Neural cell (in vitro differentiated cells): ENCODE results near the gene TBPL1. TPM values are rescaled to one million over a fixed set of nuclear protein-coding genes. Genes with fewer than 3 reads are reported as not detected.

ENCODE experiments used
- H2AFZ ChIP-seq: fragments of 200-600, 300-800 bp; sonication (generic), shearing (Covaris generic); 2 replicates; pipeline ENCODE4 v1.6.0; 2014; ENCODE audit warnings: low read depth, mild to moderate bottlenecking, antibody characterized with exemption, low read length, moderate library complexity
- H3F3A ChIP-seq: fragments of 200-600 bp; shearing (Covaris generic); 2 replicates; pipeline ENCODE4 v1.6.1; 2016; ENCODE audit warnings: mild to moderate bottlenecking, moderate library complexity, mixed read lengths, antibody characterized with exemption, low read length; ENCODE audit not compliant: insufficient read depth, poor library complexity, severe bottlenecking
- H3K27ac ChIP-seq: fragments of 200-600, 300-800 bp; sonication (generic), shearing (Covaris generic); 2 replicates; pipeline ENCODE4 v1.5.1; 2014; ENCODE audit warnings: mild to moderate bottlenecking, low read length, moderate library complexity
- H3K27me3 ChIP-seq: fragments of 300-800, 200-600 bp; sonication (generic), shearing (Covaris generic); 2 replicates; pipeline ENCODE4 v1.6.0; 2014; ENCODE audit warnings: mild to moderate bottlenecking, low read depth, low read length, moderate library complexity; ENCODE audit not compliant: insufficient read depth
- H3K36me3 ChIP-seq: fragments of 300-800, 200-600 bp; sonication (generic), shearing (Covaris generic); 2 replicates; pipeline ENCODE4 v1.5.1; 2014; ENCODE audit warnings: mild to moderate bottlenecking, antibody characterized with exemption, low read length, moderate library complexity; ENCODE audit not compliant: insufficient read depth
- H3K4me2 ChIP-seq: fragments of 300-800, 200-600 bp; sonication (generic), shearing (Covaris generic); 2 replicates; pipeline ENCODE4 v1.6.0; 2014; ENCODE audit warnings: mild to moderate bottlenecking, low read length
- H3K4me3 ChIP-seq: fragments of 300-800, 200-600 bp; sonication (generic), shearing (Covaris generic); 2 replicates; pipeline ENCODE4 v1.5.1; 2014; ENCODE audit warnings: mild to moderate bottlenecking, low read length, moderate library complexity
- H3K79me2 ChIP-seq: fragments of 200-600 bp; shearing (Covaris generic); replicated peaks from 2 replicates; pipeline ENCODE4 v1.6.0; 2014; ENCODE audit warnings: mild to moderate bottlenecking, low read length, moderate library complexity; ENCODE audit not compliant: insufficient read depth
- H3K9ac ChIP-seq: fragments of 300-800, 200-600 bp; sonication (generic), shearing (Covaris generic); 2 replicates; pipeline ENCODE4 v1.6.1; 2016; ENCODE audit warnings: mild to moderate bottlenecking, low read length, mixed read lengths
- H3K9me2 ChIP-seq: fragments of 200-600 bp; shearing (Covaris generic); 2 replicates; pipeline ENCODE4 v1.6.1; 2016; ENCODE audit warnings: mild to moderate bottlenecking, low read length, mixed read lengths; ENCODE audit not compliant: insufficient read depth
- H3K9me3 ChIP-seq: fragments of 200-600, 300-800 bp; sonication (generic), shearing (Covaris generic); 2 replicates; pipeline ENCODE4 v1.6.1; 2016; ENCODE audit warnings: mild to moderate bottlenecking, mixed run types, low read length, moderate library complexity, mixed read lengths
- H4K20me1 ChIP-seq: fragments of 200-600 bp; shearing (Covaris generic); 2 replicates; pipeline ENCODE4 v1.6.1; 2016; ENCODE audit warnings: mild to moderate bottlenecking, mixed run types; ENCODE audit not compliant: insufficient read depth
- EP300 ChIP-seq: fragments of 450-650 bp; conservative IDR thresholded peaks from 2 replicates; pipeline ENCODE4 v1.6.1; 2014; ENCODE audit warnings: antibody characterized with exemption, mild to moderate bottlenecking, moderate library complexity; ENCODE audit not compliant: poor library complexity, severe bottlenecking
- EZH2 ChIP-seq: fragments of 200-600, 300-800 bp; shearing (Covaris generic), sonication (generic); IDR thresholded peaks from 2 replicates; pipeline ENCODE4 v1.6.1; 2014; ENCODE audit warnings: antibody characterized with exemption, low read length, borderline replicate concordance, mild to moderate bottlenecking; ENCODE audit not compliant: insufficient read depth, poor library complexity, severe bottlenecking
- MXI1 ChIP-seq: fragments of 450-650 bp; conservative IDR thresholded peaks from 2 replicates; pipeline ENCODE4 v1.6.1; 2014; ENCODE audit warnings: antibody characterized with exemption, mild to moderate bottlenecking; ENCODE audit not compliant: poor library complexity, severe bottlenecking
- POLR2AphosphoS5 ChIP-seq: IDR thresholded peaks from 2 replicates; pipeline ENCODE4 v1.6.1; 2012
- RAD21 ChIP-seq: fragments of 450-650 bp; conservative IDR thresholded peaks from 2 replicates; pipeline ENCODE4 v1.6.1; 2014; ENCODE audit warnings: antibody characterized with exemption, mild to moderate bottlenecking, moderate library complexity
- REST ChIP-seq: IDR thresholded peaks from 2 replicates; pipeline ENCODE4 v1.6.1; 2012; ENCODE audit warnings: borderline replicate concordance
- SMC3 ChIP-seq: fragments of 450-650 bp; conservative IDR thresholded peaks from 2 replicates; pipeline ENCODE4 v1.6.1; 2014; ENCODE audit warnings: antibody characterized with exemption, mild to moderate bottlenecking, moderate library complexity; ENCODE audit not compliant: poor library complexity
- TAF1 ChIP-seq: IDR thresholded peaks from 2 replicates; pipeline ENCODE4 v1.6.1; 2012; ENCODE audit warnings: low read depth
- polyA plus RNA-seq: library from polyadenylated mRNA; depleted of rRNA; stranded (reverse); fragments of >200 nt; gene quantifications from 2 replicates; pipeline ENCODE4 v1.2.3, GENCODE V29; 2014
- TF ChIP-seq, protein P1 (sequence below): fragments of 450-650 bp; IDR thresholded peaks from 2 replicates; pipeline ENCODE4 v1.5.1; 2014; ENCODE audit warnings: antibody characterized with exemption, mild to moderate bottlenecking, moderate library complexity; ENCODE audit not compliant: poor library complexity, severe bottlenecking

The TBPL1 gene
- polyA plus RNA-seq, 1 donor from 2014 or later: 110 TPM

- Histone ChIP-seq H3K9ac (no peak overlapping the region), H3K79me2 (no peaks in the 10 kb centered on the region), H3K4me2 (no peak overlapping the region), H3K27me3 (no peaks in the 10 kb centered on the region), H3K27ac (no peak overlapping the region), H3K9me3 (no peaks in the 10 kb centered on the region), H3K4me3 (no peak overlapping the region), H4K20me1 (no peaks in the 10 kb centered on the region), H2AFZ (no peak overlapping the region), H3K36me3 (no peaks in the 10 kb centered on the region), H3F3A (no peaks in the 10 kb centered on the region), H3K9me2 (no peaks in the 10 kb centered on the region)
- TF ChIP-seq EP300: no peak
These were observed 15.1 kb upstream of the TBPL1 start for GRCh38 chr6:133937909-133938308.

DNA sequence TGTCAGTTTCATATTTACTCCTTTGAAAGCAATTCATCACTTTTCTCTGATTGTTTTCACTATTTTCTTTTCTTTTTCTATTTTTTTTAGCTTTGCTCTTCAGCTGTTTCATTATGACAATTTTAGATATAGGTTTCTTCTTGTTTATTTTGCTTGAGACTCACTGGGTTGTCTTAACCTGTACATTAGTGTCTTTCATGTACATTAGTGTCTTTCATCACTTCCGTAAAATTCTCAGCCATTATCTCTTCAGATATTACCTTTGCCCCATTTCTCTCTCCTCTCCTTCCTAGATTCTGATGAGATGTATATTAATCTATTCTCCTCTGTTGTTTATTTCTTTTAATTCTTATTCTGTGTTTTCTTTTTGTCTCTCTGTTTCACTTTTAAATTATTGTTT is 14.5 kb upstream of the TBPL1 start:
- Histone ChIP-seq H3K79me2 (no peaks in the 10 kb centered on the region), H3K27me3 (no peaks in the 10 kb centered on the region), H3K4me3 (no peak overlapping the region), H4K20me1 (no peaks in the 10 kb centered on the region), H3K27ac (no peak overlapping the region), H3K4me2 (no peak overlapping the region), H3K36me3 (no peaks in the 10 kb centered on the region), H3K9me3 (no peaks in the 10 kb centered on the region), H3K9me2 (no peaks in the 10 kb centered on the region), H2AFZ (no peak overlapping the region), H3K9ac (no peak overlapping the region), H3F3A (no peaks in the 10 kb centered on the region)
- TF ChIP-seq, protein P1, sequence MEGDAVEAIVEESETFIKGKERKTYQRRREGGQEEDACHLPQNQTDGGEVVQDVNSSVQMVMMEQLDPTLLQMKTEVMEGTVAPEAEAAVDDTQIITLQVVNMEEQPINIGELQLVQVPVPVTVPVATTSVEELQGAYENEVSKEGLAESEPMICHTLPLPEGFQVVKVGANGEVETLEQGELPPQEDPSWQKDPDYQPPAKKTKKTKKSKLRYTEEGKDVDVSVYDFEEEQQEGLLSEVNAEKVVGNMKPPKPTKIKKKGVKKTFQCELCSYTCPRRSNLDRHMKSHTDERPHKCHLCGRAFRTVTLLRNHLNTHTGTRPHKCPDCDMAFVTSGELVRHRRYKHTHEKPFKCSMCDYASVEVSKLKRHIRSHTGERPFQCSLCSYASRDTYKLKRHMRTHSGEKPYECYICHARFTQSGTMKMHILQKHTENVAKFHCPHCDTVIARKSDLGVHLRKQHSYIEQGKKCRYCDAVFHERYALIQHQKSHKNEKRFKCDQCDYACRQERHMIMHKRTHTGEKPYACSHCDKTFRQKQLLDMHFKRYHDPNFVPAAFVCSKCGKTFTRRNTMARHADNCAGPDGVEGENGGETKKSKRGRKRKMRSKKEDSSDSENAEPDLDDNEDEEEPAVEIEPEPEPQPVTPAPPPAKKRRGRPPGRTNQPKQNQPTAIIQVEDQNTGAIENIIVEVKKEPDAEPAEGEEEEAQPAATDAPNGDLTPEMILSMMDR: no peak
- no peak for TF ChIP-seq REST
- TF ChIP-seq SMC3: no peak
- TF ChIP-seq POLR2AphosphoS5: no peak
- no peak for TF ChIP-seq EZH2
- no peak for TF ChIP-seq TAF1
- no peak for TF ChIP-seq RAD21
- no peak for TF ChIP-seq EP300
- TF ChIP-seq MXI1: no peak
